Astrocyte of the spinal cord (primary cell): ENCODE data around the gene PATJ.
"Not testable (repeated sequence)": the region's sequence is repeated elsewhere in the genome, so short reads cannot be mapped to it uniquely, and the experiment has no call there.

Source experiments
- DNase-seq: peaks from one replicate; pipeline ENCODE4 v3.0.0; 2011; ENCODE audit warnings: low read depth, low spot score
- H3K4me3 ChIP-seq: 2 replicates; pipeline ENCODE4 v1.5.1; 2011; ENCODE audit warnings: low read depth, mild to moderate bottlenecking, low read length, moderate library complexity
- CTCF ChIP-seq: IDR thresholded peaks from 2 replicates; pipeline ENCODE4 v1.5.1; 2012; ENCODE audit warnings: low read depth, mild to moderate bottlenecking, low read length, inconsistent platforms
- in situ Hi-C: cut with HindIII; loops from 2 replicates; pipeline ENCODE4 v1.10.0; 2017; ENCODE audit warnings: low sequenced_read_pairs

Gene PATJ

GRCh38 chr1:61741711-61742619, at the start of gene PATJ:
Gene PATJ (plus strand): TSS chr1:61742480. CDS start chr1:61762893, 20,413 bp downstream.
- in situ Hi-C loops, result no loop called here
- no peak for TF ChIP-seq CTCF
- DNase-seq, result peak; percentile 26
- peak within 1 kb of the TSS; percentile 61 for H3K4me3 ChIP-seq

- TF ChIP-seq CTCF, result no peak
- no peak overlapping the region for H3K4me3 ChIP-seq
- in situ Hi-C loops, result no loop called here
- no peak for DNase-seq
These were observed 42.1 kb upstream of the PATJ start for GRCh38 chr1:61699911-61700851.

- no peak for TF ChIP-seq CTCF
- no peak overlapping the region for H3K4me3 ChIP-seq
- in situ Hi-C loops, result no loop called here
- DNase-seq, result no peak
These were observed 33.0 kb upstream of the PATJ start for GRCh38 chr1:61708953-61709907.

- no peak for TF ChIP-seq CTCF
- no peak for DNase-seq
- in situ Hi-C loops, result no loop called here
- no peak overlapping the region for H3K4me3 ChIP-seq
These were observed 32.4 kb upstream of the PATJ start for GRCh38 chr1:61709908-61710289.

- peak; percentile 35 for DNase-seq
- H3K4me3 ChIP-seq, in situ Hi-C loops: not testable (repeated sequence)
These were observed 31.0 kb upstream of the PATJ start for GRCh38 chr1:61711257-61711656.

GRCh38 chr1:61711969-61712368, 30.3 kb upstream of the PATJ start:
- TF ChIP-seq CTCF, result no peak
- in situ Hi-C loops, result no loop called here
- no peak overlapping the region for H3K4me3 ChIP-seq
- no peak for DNase-seq

- DNase-seq, in situ Hi-C loops, H3K4me3 ChIP-seq: not testable (repeated sequence)
These were observed 23.1 kb upstream of the PATJ start for GRCh38 chr1:61718996-61719663.
